T-helper 2 cell treated with Interferon-gamma antibody and Interleukin-4, amounts not matched to agents 100 ng/mL and 5 ng/mL, for 36 hours (primary cell): ENCODE data around the gene NTN3. TPM values are rescaled to one million over a fixed set of nuclear protein-coding genes. Genes with fewer than 3 reads are reported as not detected.

ENCODE experiments used
- intact Hi-C: fragments of 100-400 bp; cut with micrococcal nuclease; formaldehyde crosslinking; loops from one replicate; pipeline ENCODE4 v1.15.1; 2023
- total RNA-seq: library from RNA; stranded (reverse); gene quantifications from 2 replicates; pipeline ENCODE4 v1.2.3, GENCODE V29; 2022

Gene NTN3
- total RNA-seq, 1 donor from 2014 or later: not detected

DNA sequence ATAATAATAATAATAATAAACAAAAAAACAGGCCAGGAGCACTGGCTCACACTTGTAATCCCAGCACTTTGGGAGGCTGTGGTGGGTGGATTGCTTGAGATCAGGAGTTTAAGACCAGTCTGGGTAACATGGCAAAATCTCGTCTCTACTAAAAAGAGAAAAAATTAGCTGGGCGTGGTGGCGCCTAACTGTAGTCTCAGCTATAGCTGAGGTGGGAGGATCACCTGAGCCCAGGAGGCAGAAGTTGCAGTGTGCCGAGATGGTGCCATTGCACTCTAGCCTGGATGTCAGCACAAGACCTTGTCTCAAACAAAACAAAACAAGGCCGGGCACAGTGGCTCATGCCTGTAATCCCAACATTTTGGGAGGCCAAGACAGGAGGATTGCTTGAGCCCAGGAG, 23.9 kb downstream of the NTN3 start:
- intact Hi-C loops: no loop called here

GRCh38 chr16:2496223-2497115, 25.4 kb downstream of the NTN3 start:
- intact Hi-C loops: no loop called here

- intact Hi-C loops: no loop called here
Observed at GRCh38 chr16:2497116-2497630, 26.1 kb downstream of the NTN3 start.

- intact Hi-C loops: no loop called here
Observed at GRCh38 chr16:2497695-2498484, 26.8 kb downstream of the NTN3 start.

GRCh38 chr16:2498531-2499253, 27.6 kb downstream of the NTN3 start:
- intact Hi-C loops: no loop called here

DNA sequence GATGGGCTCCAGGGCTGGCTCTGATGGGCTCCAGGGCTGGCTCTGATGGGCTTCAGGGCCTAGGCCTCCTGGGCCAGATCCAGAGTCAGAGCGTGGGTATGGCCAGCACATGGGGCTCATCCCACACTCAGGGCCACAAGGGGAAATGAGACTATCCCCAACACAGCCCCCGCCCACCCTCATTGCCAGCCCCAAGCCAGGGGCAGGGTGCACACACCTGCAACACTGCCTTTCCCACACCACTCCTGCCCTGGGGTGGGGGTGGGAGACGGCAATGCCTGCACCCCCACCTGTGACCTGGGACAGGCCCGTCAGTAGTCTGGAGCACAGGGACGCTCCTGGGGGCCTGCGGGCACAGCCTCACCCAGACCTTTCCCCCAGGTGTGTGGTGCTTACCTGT, 28.4 kb downstream of the NTN3 start:
- intact Hi-C loops: no loop called here

DNA sequence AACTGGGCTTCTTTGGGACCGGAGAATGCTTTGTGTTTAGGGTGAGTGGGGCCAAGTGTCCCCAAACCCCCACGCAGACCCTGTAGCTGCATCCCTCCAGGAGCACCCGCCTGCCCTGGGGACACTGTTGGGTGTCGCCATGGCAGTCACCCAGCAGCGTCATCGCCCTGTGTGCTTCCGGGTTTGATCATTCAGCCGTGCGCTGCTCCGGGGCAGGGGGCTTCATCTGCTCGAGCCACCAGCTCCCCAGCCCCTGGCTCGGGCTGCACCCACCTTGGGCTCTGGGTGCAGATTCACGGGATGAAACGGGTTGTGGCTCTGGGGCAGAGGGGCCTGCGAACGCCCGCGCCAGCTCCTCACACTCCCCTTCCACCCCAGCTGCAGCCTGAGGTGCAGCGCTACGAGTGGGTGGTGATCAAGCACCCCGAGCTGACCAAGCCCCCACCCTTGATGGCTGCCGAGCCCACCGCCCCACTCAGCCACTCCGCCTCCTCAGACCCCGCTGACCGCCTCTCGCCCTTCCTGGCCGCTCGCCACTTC, 28.9 kb downstream of the NTN3 start:
- intact Hi-C loops: loop anchor here (2.0 kb wide), 2 partner anchors 159 to 305 kb away; partner anchors contain the start of gene ABCA3

DNA sequence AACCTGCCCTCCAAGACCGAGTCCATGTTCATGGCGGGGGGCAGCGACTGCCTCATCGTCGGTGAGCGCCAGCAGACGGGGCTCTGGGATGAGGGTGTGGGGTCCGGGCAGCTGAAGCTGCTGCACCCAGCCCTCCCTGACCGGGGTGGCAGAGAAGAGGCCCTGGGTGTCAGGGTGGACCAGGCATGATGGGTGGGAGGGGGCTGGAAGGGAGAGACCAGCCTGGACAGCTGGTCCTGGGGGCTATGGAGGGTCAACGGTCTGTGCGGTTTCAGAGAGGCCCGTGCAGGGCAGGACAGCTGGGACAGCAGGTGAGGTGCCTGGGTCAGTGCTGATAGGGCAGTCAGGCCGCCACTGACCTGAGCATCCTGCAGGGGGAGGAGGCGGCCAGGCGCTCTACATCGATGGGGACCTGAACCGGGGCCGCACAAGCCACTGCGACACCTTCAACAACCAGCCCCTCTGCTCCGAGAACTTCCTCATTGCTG, 29.4 kb downstream of the NTN3 start:
- intact Hi-C loops: loop anchor here (2.0 kb wide), 2 partner anchors 160 to 306 kb away; partner anchors contain the start of gene ABCA3

DNA sequence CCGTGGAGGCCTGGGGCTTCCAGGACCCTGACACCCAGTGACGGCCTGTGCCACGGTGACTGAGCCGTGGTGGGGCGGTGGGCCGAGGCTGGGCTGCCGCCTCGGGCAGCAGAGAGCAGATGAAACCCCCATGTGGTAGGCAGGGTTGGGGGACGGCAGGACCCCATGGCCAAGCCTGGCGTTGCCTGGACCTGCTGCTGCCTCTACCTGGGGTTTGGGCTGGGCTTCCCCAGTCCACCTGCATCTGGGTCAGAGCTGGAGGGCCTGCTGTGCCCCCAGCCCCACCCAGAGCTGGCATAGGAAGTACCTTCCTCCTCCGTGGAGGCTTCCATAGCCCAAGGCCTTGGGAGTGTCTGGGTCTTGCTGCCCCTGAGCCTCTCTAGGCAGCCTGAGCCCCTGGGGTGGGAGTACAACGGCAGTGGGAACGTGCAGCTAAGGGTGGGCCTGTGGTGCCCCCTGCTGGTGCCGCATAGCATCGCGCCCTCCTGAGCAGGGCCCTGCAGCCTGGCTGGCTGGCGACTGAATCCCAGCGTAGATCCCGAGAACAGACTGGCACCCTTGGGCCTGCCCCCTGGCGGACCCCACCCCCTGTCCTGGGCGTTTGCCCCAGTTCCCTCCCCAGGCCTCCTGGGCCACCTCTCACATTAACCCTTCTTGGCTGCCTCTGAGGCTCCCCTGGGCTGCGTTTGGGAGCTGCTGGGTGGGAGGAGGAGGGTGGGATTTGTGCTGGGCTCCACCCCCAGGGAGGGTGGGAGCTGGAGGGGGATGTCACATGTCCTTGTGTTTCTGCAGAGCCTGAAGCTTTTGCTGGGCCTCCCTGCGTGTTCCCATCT, 30.0 kb downstream of the NTN3 start:
- intact Hi-C loops: loop anchor here (2.0 kb wide), 2 partner anchors 160 to 306 kb away; partner anchors contain the start of gene ABCA3

DNA sequence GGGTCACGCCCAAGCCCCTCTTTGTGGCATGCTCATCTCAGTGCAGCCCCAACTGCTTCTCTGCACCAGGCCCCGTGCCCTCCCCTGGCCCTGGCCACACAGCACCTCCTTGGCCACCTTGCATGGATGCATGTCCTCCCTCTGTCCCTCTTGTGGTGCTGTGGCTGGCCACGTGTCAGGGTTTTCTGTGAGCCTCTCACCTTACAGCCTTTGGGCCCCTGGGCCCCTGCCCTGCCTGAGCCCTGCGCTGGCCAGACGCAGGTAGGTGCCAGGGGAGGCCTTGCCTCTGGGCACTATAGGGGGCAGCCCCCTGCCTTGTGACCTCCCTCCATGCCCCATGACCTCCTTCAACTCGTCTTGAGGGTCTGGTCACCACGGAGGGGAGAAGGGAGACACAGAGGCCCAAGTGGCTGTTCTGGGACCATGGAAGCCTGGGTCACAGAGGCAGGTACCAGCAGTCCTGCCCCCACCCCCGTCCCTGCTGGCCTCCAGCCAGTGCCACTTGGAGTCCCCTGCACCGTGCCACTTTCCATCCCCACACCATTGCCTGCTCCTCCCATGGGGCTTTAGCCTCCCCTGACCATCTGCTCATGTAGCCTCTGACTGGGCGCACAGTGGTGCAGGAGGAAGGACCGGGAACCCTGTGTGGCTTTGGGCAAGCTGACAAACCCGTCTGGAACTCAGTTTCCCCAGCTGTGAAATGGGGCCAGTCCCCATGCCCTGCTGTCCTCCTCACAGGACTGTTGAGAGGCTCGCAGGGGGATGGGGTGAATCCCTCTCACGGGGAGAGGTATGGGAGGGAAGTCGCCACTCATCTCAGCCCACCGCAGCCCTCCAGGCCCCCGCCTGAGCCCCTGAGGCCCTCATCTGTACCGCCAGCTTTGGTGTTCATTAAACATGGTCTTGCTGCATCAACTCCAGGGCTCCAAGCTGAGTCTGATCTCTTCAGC, 31.1 kb downstream of the NTN3 start:
- intact Hi-C loops: loop anchor here (2.0 kb wide), 2 partner anchors 161 to 307 kb away; partner anchors contain the start of gene ABCA3

DNA sequence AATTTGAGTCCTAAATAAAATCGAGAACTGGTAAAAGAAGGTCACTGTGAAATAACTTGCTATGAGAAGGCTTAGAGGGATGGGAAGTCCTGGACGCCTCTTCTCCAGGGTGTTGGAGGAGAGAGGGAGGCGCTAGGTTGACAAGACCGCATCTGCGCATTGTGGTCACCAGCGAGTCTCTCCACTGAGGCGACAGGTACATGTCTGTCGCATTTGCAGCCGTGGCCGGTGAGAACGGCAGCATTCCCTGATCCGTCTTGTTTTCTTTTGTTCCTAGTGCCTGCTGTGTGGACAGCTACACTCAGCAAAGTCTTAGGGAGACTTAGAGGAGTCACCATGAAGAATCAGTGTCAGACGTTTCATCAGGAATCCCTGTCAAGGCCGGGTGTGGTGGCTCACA, 34.6 kb downstream of the NTN3 start:
- intact Hi-C loops: no loop called here

DNA sequence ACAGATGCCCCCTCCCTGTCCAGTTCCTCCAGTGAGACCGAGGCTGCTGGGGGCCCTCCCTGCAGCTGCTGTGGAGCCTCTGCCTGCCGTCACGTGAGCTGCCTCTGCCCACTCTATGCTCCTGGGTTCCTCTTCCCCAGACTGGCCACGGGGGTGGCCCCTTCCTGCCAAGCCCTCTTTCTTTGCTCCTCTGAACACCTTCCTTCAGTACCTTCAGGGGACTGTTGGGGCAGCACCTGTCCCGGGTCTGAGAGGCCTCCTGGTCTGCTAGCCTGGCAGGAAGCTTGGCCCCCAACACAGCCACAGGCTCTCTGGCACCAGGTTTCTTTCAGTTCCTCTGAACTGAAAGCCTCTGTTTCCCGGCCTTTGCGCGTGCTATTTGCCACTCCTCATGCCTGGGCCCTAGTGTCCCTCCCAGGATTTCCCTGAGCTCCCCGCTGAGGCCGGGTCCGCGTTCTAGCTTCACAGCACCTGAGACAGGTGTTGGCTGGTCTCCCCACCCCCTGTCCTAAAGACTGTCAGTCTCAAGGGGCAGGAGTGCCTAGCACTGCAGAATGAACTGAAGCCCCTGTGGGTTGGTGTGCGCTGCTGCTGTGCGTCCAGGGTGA, 36.1 kb downstream of the NTN3 start:
- intact Hi-C loops: no loop called here

GRCh38 chr16:2507665-2508064, 36.6 kb downstream of the NTN3 start:
- intact Hi-C loops: no loop called here

DNA sequence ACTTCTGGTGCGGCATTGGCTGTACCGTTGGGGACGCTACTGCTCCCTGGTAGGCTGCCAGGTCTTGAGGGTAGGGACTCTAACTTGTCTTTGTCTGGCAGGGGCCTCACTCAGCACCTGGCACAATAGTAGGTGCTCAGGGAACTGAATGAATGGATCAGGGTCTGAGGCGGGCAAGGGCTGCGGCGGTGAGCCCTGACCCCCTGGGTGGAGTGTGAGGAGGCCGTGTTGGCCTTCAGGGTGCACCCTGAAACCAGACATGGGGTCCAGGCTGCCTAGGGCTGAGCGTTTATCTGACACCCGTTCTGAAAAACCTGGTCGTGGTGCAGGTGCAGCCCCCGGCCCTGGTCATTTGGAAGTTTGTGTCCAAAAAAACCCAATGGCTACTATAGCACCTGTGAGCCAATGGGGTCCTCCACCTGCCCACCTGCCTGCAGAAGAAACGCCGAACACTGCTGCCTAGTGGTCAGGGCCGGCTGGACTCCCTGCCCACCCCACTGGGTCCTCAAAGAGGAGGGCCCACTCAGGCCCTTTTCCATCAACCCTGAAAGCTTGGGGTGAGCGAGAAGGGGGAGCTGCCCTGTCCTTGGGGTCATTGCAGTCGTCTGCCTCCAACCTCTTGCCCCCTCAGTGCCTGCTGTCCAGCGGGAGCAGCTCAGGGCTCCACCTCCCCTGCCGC, 37.8 kb downstream of the NTN3 start:
- intact Hi-C loops: no loop called here

DNA sequence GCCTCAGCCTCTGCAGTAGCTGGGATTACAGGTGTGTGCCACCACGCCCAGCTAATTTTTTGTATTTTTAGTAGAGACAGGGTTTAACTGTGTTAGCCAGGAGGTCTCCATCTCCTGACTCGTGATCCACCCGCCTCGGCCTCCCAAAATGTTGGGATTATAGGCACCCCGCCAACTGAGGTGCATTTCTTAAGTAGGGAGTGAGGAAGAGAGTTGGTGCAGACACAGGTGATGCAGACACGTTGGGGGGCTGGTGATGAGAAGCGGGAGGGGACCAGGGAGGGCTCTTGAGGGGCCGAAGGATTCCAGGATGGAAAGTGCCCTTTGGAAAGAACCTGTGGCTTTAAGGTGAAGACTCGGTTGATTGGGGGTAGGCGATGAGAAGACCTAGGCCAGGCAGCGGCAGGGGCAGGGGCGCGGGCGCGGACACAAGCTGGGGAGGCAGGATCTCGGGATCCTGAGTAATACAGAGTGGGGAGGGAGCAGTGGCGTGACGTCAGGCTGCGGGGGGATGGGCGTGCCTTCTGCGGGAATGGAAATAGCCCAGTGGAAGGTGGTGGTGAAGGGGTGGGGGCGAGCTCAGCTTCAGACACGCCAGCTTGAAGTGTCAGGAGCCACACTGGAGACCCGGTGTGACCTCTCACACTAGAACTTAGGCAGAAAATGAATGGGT, 40.2 kb downstream of the NTN3 start:
- intact Hi-C loops: no loop called here

- intact Hi-C loops: no loop called here
Observed at GRCh38 chr16:2511996-2512734, 41.1 kb downstream of the NTN3 start.
